CD4-positive, alpha-beta T cell treated with Interleukin-17A for 1 hour (primary cell): ENCODE measurements around the gene DNAAF3.

Experiments used
- DNase-seq: peaks from one replicate; pipeline ENCODE4 v3.0.0-alpha.2; 2020

DNAAF3 gene

GRCh38 chr19:55166530-55167268 lies at the start of gene DNAAF3:
DNAAF3 (minus strand) TSS chr19:55166613; CDS start chr19:55166413, 200 bp downstream.
- peak; percentile 83 for DNase-seq

- DNase-seq, result no peak
These were observed 47.1 kb upstream of the DNAAF3 start for GRCh38 chr19:55213547-55213946.

GRCh38 chr19:55212447-55212846 lies 46.0 kb upstream of the DNAAF3 start:
- DNase-seq, result peak; percentile 52

GRCh38 chr19:55209693-55210472 lies 43.5 kb upstream of the DNAAF3 start:
- no peak for DNase-seq

- no peak for DNase-seq
These were observed 42.7 kb upstream of the DNAAF3 start, which contains the start of gene PTPRH for GRCh38 chr19:55208880-55209692. PTPRH (minus strand) TSS chr19:55209501; CDS start chr19:55209433, 68 bp downstream.

GRCh38 chr19:55206664-55207500 lies 40.5 kb upstream of the DNAAF3 start:
- DNase-seq, result peak; percentile 8

- peak; percentile 20 for DNase-seq
These were observed 35.8 kb upstream of the DNAAF3 start for GRCh38 chr19:55202199-55202598.

- DNase-seq, result no peak
These were observed 33.3 kb upstream of the DNAAF3 start for GRCh38 chr19:55199620-55200204.

- DNase-seq, result no peak
These were observed 32.2 kb upstream of the DNAAF3 start for GRCh38 chr19:55198651-55199050.

GRCh38 chr19:55197528-55197927 lies 31.1 kb upstream of the DNAAF3 start:
- DNase-seq, result no peak

- DNase-seq, result no peak
These were observed 30.4 kb upstream of the DNAAF3 start for GRCh38 chr19:55196803-55197202.

- no peak for DNase-seq
These were observed 27.1 kb upstream of the DNAAF3 start for GRCh38 chr19:55193481-55193880.

GRCh38 chr19:55189403-55189835 lies 23.0 kb upstream of the DNAAF3 start:
- no peak for DNase-seq

GRCh38 chr19:55188625-55189024 lies 22.2 kb upstream of the DNAAF3 start:
- no peak for DNase-seq

GRCh38 chr19:55186080-55186479 lies 19.7 kb upstream of the DNAAF3 start:
- DNase-seq, result no peak

- no peak for DNase-seq
These were observed 15.3 kb upstream of the DNAAF3 start for GRCh38 chr19:55181740-55182139.

- peak; percentile 63 for DNase-seq
These were observed 13.4 kb upstream of the DNAAF3 start, which contains the start of gene SYT5 for GRCh38 chr19:55179606-55180484. SYT5 (minus strand) TSS chr19:55180289; CDS start chr19:55179041, 1,248 bp downstream.

GRCh38 chr19:55178781-55179599 lies 12.6 kb upstream of the DNAAF3 start:
- DNase-seq, result peak; percentile 95

- no peak for DNase-seq
These were observed 9.7 kb upstream of the DNAAF3 start for GRCh38 chr19:55176076-55176475.
